PC-9 (cell line): ENCODE measurements around the gene PTGER2. TPM values are rescaled to one million over a fixed set of nuclear protein-coding genes. Genes with fewer than 3 reads are reported as not detected.

Experiments used
- BruUV-seq: library from RNA; stranded (reverse); fragments of 400-500 nt; replicated peaks from 2 replicates; lab custom pipeline; 2021; lab: Mats Ljungman, UMichigan
- CTCF ChIA-PET: fragments of 300-600 bp; sonication (Branson Sonifier 250); formaldehyde crosslinking; loops from one replicate; lab custom pipeline; 2022; ENCODE audit warnings: antibody characterized with exemption; lab: Charles Lee
- POLR2A ChIA-PET: fragments of 300-600 bp; sonication (Branson Sonifier 250); formaldehyde crosslinking; loops from one replicate; lab custom pipeline; 2022; ENCODE audit warnings: antibody characterized with exemption; ENCODE audit not compliant: unreplicated experiment; lab: Charles Lee
- DNase-seq, 2 experiments: peaks; one replicate each; pipeline versions ENCODE4 v3.0.0 to v3.0.0-alpha.2; 2015 to 2022; ENCODE audit warnings: mixed read lengths in 1 of 2
- H2AFZ ChIP-seq: fragments of 200-600 bp; sonication (generic); 2 replicates; pipeline ENCODE4 v1.8.1; 2017; ENCODE audit warnings: antibody characterized with exemption
- H3F3A ChIP-seq: fragments of 200-600 bp; sonication (generic); 2 replicates; pipeline ENCODE4 v1.8.1; 2017; ENCODE audit warnings: antibody characterized with exemption, mild to moderate bottlenecking, low read depth; ENCODE audit not compliant: insufficient read depth
- H3K27ac ChIP-seq: fragments of 200-600 bp; sonication (generic); 2 replicates; pipeline ENCODE4 v1.6.1; 2016; ENCODE audit warnings: mixed run types
- H3K27me3 ChIP-seq: fragments of 200-600 bp; sonication (generic); 2 replicates; pipeline ENCODE4 v1.6.1; 2016; ENCODE audit warnings: low read depth, mixed run types; ENCODE audit not compliant: insufficient read depth
- H3K36me3 ChIP-seq: fragments of 200-600 bp; sonication (generic); 2 replicates; pipeline ENCODE4 v1.6.1; 2016; ENCODE audit warnings: low read depth, mixed run types
- H3K4me1 ChIP-seq: fragments of 200-600 bp; sonication (generic); replicated peaks from 2 replicates; pipeline ENCODE4 v1.6.1; 2016; ENCODE audit warnings: mixed run types; ENCODE audit not compliant: insufficient read depth
- H3K4me2 ChIP-seq: fragments of 200-600 bp; sonication (generic); 2 replicates; pipeline ENCODE4 v1.6.1; 2017; ENCODE audit warnings: mixed run types
- H3K4me3 ChIP-seq: fragments of 200-600 bp; sonication (generic); 2 replicates; pipeline ENCODE4 v1.6.1; 2016; ENCODE audit warnings: mixed run types
- H3K79me2 ChIP-seq: fragments of 200-600 bp; sonication (generic); 2 replicates; pipeline ENCODE4 v1.6.1; 2017; ENCODE audit warnings: low read depth, mixed run types
- H3K9me2 ChIP-seq: fragments of 200-600 bp; sonication (generic); 2 replicates; pipeline ENCODE4 v1.8.1; 2017; ENCODE audit warnings: mild to moderate bottlenecking; ENCODE audit not compliant: insufficient read depth
- H3K9me3 ChIP-seq: fragments of 200-600 bp; sonication (generic); 2 replicates; pipeline ENCODE4 v1.8.1; 2016; ENCODE audit warnings: low read depth; ENCODE audit not compliant: insufficient read depth
- H4K20me1 ChIP-seq: fragments of 200-600 bp; sonication (generic); 2 replicates; pipeline ENCODE4 v1.8.1; 2017; ENCODE audit not compliant: insufficient read depth
- EZH2 ChIP-seq: fragments of 200-600 bp; sonication (generic); IDR thresholded peaks from 2 replicates; pipeline ENCODE4 v1.8.0; 2017; ENCODE audit warnings: antibody characterized with exemption, low read depth
- intact Hi-C: fragments of 100-400 bp; cut with micrococcal nuclease; formaldehyde crosslinking; loops from one replicate; pipeline ENCODE4 v1.10.0; 2022; ENCODE audit not compliant: unreplicated experiment
- total RNA-seq: library from RNA; stranded (reverse); gene quantifications from 2 replicates; pipeline ENCODE4 v1.2.3, GENCODE V29; 2021
- TF ChIP-seq, protein P1 (sequence below): fragments of 200-600 bp; sonication (generic); conservative IDR thresholded peaks from 2 replicates; pipeline ENCODE4 v1.6.1; 2017; ENCODE audit warnings: mixed run types, antibody characterized with exemption, mild to moderate bottlenecking, moderate library complexity

PTGER2 gene
- total RNA-seq, 1 experiment from 2014 or later: 0.15 TPM

DNA sequence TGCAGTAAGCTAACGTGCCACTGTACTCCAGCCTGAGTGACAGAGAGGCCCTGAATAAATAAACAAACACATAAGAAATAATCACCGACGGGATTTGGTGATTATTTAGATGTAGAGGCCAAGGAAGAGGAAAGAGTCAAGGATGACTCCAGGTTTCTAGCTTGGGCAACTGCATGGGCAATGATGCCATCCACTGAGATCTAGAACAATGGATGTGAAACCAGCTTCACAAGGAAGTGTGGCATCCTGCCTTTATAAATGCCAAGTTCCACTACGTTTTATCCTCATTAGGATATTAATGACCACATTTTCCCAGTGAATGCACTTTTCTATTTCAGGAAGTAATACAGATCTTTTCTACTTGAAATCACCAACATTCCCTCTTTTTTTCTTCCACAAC, 10.9 kb upstream of the PTGER2 start:
- Histone ChIP-seq H3K27ac (no peak overlapping the region), H3K9me3 (no peaks in the 10 kb centered on the region), H3K36me3 (no peaks in the 10 kb centered on the region), H3K4me3 (no peak overlapping the region), H3K4me2 (no peak overlapping the region), H4K20me1 (no peaks in the 10 kb centered on the region), H3K27me3 (no peaks in the 10 kb centered on the region), H3K4me1 (no peaks in the 10 kb centered on the region), H3F3A (no peaks in the 10 kb centered on the region), H2AFZ (no peak overlapping the region), H3K79me2 (no peaks in the 10 kb centered on the region), H3K9me2 (no peaks in the 10 kb centered on the region)
- no TSS peak for BruUV-seq
- TF ChIP-seq, protein P1, sequence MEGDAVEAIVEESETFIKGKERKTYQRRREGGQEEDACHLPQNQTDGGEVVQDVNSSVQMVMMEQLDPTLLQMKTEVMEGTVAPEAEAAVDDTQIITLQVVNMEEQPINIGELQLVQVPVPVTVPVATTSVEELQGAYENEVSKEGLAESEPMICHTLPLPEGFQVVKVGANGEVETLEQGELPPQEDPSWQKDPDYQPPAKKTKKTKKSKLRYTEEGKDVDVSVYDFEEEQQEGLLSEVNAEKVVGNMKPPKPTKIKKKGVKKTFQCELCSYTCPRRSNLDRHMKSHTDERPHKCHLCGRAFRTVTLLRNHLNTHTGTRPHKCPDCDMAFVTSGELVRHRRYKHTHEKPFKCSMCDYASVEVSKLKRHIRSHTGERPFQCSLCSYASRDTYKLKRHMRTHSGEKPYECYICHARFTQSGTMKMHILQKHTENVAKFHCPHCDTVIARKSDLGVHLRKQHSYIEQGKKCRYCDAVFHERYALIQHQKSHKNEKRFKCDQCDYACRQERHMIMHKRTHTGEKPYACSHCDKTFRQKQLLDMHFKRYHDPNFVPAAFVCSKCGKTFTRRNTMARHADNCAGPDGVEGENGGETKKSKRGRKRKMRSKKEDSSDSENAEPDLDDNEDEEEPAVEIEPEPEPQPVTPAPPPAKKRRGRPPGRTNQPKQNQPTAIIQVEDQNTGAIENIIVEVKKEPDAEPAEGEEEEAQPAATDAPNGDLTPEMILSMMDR: no peak
- TF ChIP-seq EZH2: no peak
- intact Hi-C loops: loop anchor here (10.0 kb wide), 1 partner anchor 1002 kb away; no protein-coding TSS in a partner anchor
- ChIA-PET CTCF (interaction anchor here (0.5 kb wide), 1 partner anchor 774 kb away, joined by 4 read pairs; no protein-coding TSS in a partner anchor), POLR2A (interaction anchor here (0.7 kb wide), 1 partner anchor 67 kb away, joined by 5 read pairs; no protein-coding TSS in a partner anchor)
- no peak for DNase-seq

GRCh38 chr14:52304248-52304904, 9.7 kb upstream of the PTGER2 start:
- no peaks in the 10 kb centered on the region for H3K9me2 ChIP-seq
- no peaks in the 10 kb centered on the region; the same call in 1 of the 2 replicates for H3K27me3 ChIP-seq
- no TSS peak for BruUV-seq
- no peak for DNase-seq
- no peaks in the 10 kb centered on the region for H3K4me1 ChIP-seq
- no peak overlapping the region for H3K4me2 ChIP-seq
- H3K9me3 ChIP-seq: no peaks in the 10 kb centered on the region
- no peaks in the 10 kb centered on the region for H3F3A ChIP-seq
- POLR2A ChIA-PET: no interaction called here
- H2AFZ ChIP-seq: no peak overlapping the region
- H3K36me3 ChIP-seq: no peaks in the 10 kb centered on the region
- TF ChIP-seq, protein P1: no peak
- TF ChIP-seq EZH2: no peak
- no peak overlapping the region for H3K27ac ChIP-seq
- H3K79me2 ChIP-seq: no peaks in the 10 kb centered on the region
- H4K20me1 ChIP-seq: no peaks in the 10 kb centered on the region
- intact Hi-C loops: loop anchor here (10.0 kb wide), 1 partner anchor 1000 kb away; no protein-coding TSS in a partner anchor
- CTCF ChIA-PET: interaction anchor here (0.9 kb wide), 1 partner anchor 166 kb away, joined by 3 read pairs; no protein-coding TSS in a partner anchor
- H3K4me3 ChIP-seq: no peak overlapping the region

DNA sequence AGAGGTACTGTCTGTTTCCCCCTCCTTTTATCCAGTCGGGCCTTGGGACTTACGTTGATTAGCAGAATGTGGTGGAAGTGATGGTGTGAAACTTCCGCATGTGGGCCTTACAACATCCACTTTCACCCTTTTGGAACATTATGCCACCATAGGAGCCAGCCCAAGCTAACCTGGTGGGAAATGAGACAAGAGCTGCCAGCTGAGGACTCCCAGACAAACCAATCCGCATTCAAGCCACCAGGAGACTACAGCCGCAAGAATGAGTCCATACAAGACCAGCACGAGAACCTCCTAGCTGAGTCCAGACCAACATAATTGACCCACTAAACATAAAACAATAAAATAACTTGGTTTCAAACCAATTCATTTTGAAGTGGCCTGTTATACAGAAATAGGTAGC, 9.1 kb upstream of the PTGER2 start:
- intact Hi-C loops: loop anchor here (10.0 kb wide), 1 partner anchor 1000 kb away; no protein-coding TSS in a partner anchor
- DNase-seq: no peak
- Histone ChIP-seq H3K4me3 (no peak overlapping the region), H3F3A (no peaks in the 10 kb centered on the region), H3K36me3 (no peaks in the 10 kb centered on the region), H3K27me3 (no peaks in the 10 kb centered on the region; the same call in 1 of the 2 replicates), H3K79me2 (no peaks in the 10 kb centered on the region), H3K4me1 (no peaks in the 10 kb centered on the region), H3K27ac (no peak overlapping the region), H4K20me1 (no peaks in the 10 kb centered on the region), H3K9me3 (no peaks in the 10 kb centered on the region), H2AFZ (no peak overlapping the region), H3K9me2 (no peaks in the 10 kb centered on the region), H3K4me2 (no peak overlapping the region)
- TF ChIP-seq EZH2: no peak
- TF ChIP-seq, protein P1: no peak
- POLR2A ChIA-PET: no interaction called here
- CTCF ChIA-PET: interaction anchor here (0.7 to 0.9 kb wide), 2 partner anchors 166 to 751 kb away, joined by 3 to 4 read pairs; no protein-coding TSS in a partner anchor
- BruUV-seq: no TSS peak
